Neural crest cell (in vitro differentiated cells): ENCODE results near the gene DNAI7. TPM values are rescaled to one million over a fixed set of nuclear protein-coding genes. Genes with fewer than 3 reads are reported as not detected.

ENCODE experiments used
- DNase-seq: peaks from one replicate; pipeline ENCODE4 v3.0.0; 2021; ENCODE audit warnings: low read depth, mixed read lengths, low spot score
- H3K27ac Mint-ChIP-seq: one replicate; pipeline ENCODE4 v1.8.0; 2021; ENCODE audit warnings: mild to moderate bottlenecking, mixed read lengths; ENCODE audit not compliant: unreplicated experiment
- H3K27me3 Mint-ChIP-seq: 2 replicates; pipeline ENCODE4 v1.8.0; 2021; ENCODE audit warnings: low read depth, mild to moderate bottlenecking, mixed read lengths
- H3K36me3 Mint-ChIP-seq: 2 replicates; pipeline ENCODE4 v1.8.0; 2021; ENCODE audit warnings: low read depth, mild to moderate bottlenecking, mixed read lengths
- H3K4me1 Mint-ChIP-seq: 2 replicates; pipeline ENCODE4 v1.8.0; 2021; ENCODE audit warnings: mixed read lengths
- H3K4me3 Mint-ChIP-seq: one replicate; pipeline ENCODE4 v1.8.0; 2021; ENCODE audit warnings: mild to moderate bottlenecking, mixed read lengths
- H3K9me3 Mint-ChIP-seq: 2 replicates; pipeline ENCODE4 v1.8.0; 2021; ENCODE audit warnings: mixed read lengths
- total RNA-seq: library from RNA; stranded (reverse); gene quantifications from 2 replicates; pipeline ENCODE4 v1.2.1, GENCODE V29; 2021
- TF ChIP-seq, protein P1 (sequence below): fragments of 200-600 bp; sonication (generic); conservative IDR thresholded peaks from 2 replicates; pipeline ENCODE4 v1.5.0; 2021; ENCODE audit warnings: antibody characterized with exemption, mild to moderate bottlenecking

The DNAI7 gene
- total RNA-seq, 1 donor from 2014 or later: 0.37 TPM

DNA sequence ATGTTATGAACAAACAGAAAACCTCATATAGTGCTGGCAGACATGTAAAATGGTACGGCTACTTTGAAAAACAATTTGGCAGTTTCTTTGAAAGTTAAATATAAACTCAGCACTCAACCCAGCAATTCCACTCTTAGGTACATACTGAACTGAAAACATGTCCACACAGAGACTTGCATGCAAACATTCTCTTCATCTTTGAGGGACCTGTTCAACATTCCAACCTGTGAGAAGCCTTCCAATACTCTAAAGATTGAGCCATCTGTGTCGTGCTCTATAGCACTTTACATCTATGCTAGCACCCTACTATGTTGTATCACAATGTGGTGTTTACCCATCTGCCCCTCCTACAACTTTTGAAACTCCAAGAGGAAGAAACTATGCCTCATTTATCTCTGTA lies 79.3 kb downstream of the DNAI7 start:
- H3K27me3 Mint-ChIP-seq: no peaks in the 10 kb centered on the region
- DNase-seq: no peak
- TF ChIP-seq, protein P1, sequence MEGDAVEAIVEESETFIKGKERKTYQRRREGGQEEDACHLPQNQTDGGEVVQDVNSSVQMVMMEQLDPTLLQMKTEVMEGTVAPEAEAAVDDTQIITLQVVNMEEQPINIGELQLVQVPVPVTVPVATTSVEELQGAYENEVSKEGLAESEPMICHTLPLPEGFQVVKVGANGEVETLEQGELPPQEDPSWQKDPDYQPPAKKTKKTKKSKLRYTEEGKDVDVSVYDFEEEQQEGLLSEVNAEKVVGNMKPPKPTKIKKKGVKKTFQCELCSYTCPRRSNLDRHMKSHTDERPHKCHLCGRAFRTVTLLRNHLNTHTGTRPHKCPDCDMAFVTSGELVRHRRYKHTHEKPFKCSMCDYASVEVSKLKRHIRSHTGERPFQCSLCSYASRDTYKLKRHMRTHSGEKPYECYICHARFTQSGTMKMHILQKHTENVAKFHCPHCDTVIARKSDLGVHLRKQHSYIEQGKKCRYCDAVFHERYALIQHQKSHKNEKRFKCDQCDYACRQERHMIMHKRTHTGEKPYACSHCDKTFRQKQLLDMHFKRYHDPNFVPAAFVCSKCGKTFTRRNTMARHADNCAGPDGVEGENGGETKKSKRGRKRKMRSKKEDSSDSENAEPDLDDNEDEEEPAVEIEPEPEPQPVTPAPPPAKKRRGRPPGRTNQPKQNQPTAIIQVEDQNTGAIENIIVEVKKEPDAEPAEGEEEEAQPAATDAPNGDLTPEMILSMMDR: no peak
- no peaks in the 10 kb centered on the region for H3K9me3 Mint-ChIP-seq
- H3K4me1 Mint-ChIP-seq: no peaks in the 10 kb centered on the region
- H3K27ac Mint-ChIP-seq: no peak overlapping the region
- H3K36me3 Mint-ChIP-seq: no peaks in the 10 kb centered on the region
- H3K4me3 Mint-ChIP-seq: no peak overlapping the region

DNA sequence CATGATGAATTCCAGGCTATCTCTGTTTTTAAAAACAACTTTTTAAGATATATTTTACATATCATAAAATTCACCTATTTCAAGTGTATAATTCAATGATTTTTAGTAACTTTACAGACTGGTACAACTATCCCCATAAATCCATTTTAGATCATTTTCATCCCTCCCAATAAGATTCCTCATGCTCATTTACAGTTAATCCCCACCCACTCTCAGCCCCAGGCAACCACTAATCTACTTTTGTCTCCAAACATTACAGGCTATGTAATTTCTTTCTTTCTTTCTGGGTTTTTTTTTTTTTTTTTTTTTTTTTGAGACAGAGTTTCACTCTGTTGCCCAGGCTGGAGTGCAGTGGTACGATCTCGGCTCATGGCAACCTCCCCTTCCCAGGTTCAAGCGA lies 81.3 kb downstream of the DNAI7 start:
- Mint-ChIP-seq H3K27ac (no peak overlapping the region), H3K9me3 (no peaks in the 10 kb centered on the region), H3K36me3 (no peaks in the 10 kb centered on the region), H3K4me1 (no peaks in the 10 kb centered on the region), H3K4me3 (no peak overlapping the region), H3K27me3 (no peaks in the 10 kb centered on the region)
- TF ChIP-seq, protein P1: no peak
- no peak for DNase-seq

DNA sequence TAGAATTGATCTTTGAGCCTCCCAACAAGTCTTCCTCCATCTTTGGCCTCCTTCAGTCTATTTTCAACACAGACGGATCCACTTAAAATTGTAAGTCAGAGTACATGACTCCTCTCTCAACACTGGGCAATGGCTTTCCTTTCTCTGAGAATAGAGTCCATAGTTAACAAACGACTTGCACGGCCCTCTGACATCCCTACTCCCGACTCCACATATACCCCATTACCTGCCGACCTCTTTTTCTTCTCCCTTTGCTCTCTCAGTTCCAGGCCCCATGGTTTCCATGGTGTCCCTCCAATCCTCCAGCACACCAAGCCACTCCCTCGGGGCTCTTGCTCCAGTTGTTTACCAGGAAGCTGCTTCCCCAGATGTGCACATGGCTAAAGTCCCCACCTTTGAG lies 84.7 kb downstream of the DNAI7 start:
- no peaks in the 10 kb centered on the region for H3K27me3 Mint-ChIP-seq
- H3K27ac Mint-ChIP-seq: no peak overlapping the region

DNA sequence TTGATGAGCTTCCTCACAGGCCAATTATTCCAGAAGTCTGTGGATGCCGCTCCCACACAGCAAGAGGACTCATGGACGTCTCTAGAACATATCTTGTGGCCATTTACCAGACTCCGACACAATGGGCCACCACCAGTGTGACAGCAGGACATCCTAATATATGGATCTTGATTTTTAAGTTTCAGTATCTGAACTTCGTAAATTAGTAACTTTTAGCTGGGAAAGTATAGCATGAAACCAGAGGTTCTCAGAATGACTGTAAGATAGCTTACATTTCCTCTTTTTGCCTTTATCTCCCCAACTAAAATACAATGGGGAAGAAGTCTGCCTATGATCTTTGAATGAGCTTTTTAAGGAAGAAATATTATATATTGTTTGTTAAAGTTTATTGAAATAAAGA lies 87.0 kb downstream of the DNAI7 start:
- Mint-ChIP-seq H3K36me3 (no peaks in the 10 kb centered on the region), H3K27me3 (no peaks in the 10 kb centered on the region), H3K4me1 (no peaks in the 10 kb centered on the region)

More for the DNA sequence above, 84.7 kb downstream of the DNAI7 start:
- Mint-ChIP-seq H3K4me1 (no peaks in the 10 kb centered on the region), H3K4me3 (no peak overlapping the region), H3K36me3 (no peaks in the 10 kb centered on the region), H3K9me3 (no peaks in the 10 kb centered on the region)
- DNase-seq: no peak
- TF ChIP-seq, protein P1: no peak

DNA sequence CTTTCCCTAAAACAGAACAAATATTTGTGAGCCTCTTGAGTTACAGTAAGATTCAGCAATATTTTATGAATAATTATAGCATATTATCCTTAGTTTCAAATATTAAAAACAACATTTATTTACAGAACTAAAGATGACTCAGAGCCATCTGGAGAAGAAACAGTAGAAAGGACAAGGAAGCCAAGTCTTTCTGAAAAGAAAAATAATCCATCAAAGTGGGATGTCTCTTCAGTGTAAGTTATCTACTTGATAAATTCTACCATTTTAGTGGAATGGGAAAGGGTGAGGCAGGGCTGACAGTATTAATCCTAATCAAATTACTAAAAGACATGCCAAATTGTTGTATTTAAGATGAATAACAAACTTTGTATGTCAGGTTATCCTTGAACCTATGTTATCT lies 88.1 kb downstream of the DNAI7 start:
- H3K27me3 Mint-ChIP-seq: no peaks in the 10 kb centered on the region
- H3K36me3 Mint-ChIP-seq: no peaks in the 10 kb centered on the region
- H3K9me3 Mint-ChIP-seq: no peaks in the 10 kb centered on the region
- no peak overlapping the region for H3K4me3 Mint-ChIP-seq
- H3K27ac Mint-ChIP-seq: no peak overlapping the region
- H3K4me1 Mint-ChIP-seq: no peaks in the 10 kb centered on the region
- no peak for DNase-seq
- TF ChIP-seq, protein P1: no peak

More for the DNA sequence above, 87.0 kb downstream of the DNAI7 start:
- DNase-seq: no peak
- Mint-ChIP-seq H3K27ac (no peak overlapping the region), H3K4me3 (no peak overlapping the region), H3K9me3 (no peaks in the 10 kb centered on the region)
- TF ChIP-seq, protein P1: no peak

DNA sequence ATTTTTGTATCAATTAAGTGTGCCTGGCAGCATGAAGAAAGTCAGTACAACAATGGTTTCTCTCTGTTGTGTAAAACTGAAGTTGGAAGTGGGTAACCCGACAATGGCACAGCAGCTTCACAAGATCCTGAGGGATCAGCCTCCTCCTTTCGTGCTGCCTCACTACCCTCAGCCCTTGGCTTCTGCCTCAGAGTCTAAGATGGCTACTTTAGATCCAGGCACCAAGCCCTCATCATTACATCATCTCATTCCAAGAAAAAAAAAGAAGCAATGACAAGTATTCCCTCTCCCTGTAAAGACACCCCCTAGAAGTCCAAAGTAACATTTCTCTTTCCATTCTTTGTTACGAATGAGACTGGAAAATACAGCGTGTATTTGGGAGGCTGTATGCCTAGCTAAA lies 92.6 kb downstream of the DNAI7 start:
- H3K27me3 Mint-ChIP-seq: no peaks in the 10 kb centered on the region
- no peaks in the 10 kb centered on the region for H3K9me3 Mint-ChIP-seq
- H3K36me3 Mint-ChIP-seq: no peaks in the 10 kb centered on the region
- no peak for DNase-seq
- H3K4me3 Mint-ChIP-seq: no peak overlapping the region
- TF ChIP-seq, protein P1: no peak
- no peaks in the 10 kb centered on the region for H3K4me1 Mint-ChIP-seq
- no peak overlapping the region for H3K27ac Mint-ChIP-seq
